Measurements from ENCODE around the gene ZC3H4. TPM values are rescaled to one million over a fixed set of nuclear protein-coding genes. Genes with fewer than 3 reads are reported as not detected.

The ZC3H4 gene
- total RNA-seq, 1 experiment from 2014 or later: 94.4 TPM

DNA sequence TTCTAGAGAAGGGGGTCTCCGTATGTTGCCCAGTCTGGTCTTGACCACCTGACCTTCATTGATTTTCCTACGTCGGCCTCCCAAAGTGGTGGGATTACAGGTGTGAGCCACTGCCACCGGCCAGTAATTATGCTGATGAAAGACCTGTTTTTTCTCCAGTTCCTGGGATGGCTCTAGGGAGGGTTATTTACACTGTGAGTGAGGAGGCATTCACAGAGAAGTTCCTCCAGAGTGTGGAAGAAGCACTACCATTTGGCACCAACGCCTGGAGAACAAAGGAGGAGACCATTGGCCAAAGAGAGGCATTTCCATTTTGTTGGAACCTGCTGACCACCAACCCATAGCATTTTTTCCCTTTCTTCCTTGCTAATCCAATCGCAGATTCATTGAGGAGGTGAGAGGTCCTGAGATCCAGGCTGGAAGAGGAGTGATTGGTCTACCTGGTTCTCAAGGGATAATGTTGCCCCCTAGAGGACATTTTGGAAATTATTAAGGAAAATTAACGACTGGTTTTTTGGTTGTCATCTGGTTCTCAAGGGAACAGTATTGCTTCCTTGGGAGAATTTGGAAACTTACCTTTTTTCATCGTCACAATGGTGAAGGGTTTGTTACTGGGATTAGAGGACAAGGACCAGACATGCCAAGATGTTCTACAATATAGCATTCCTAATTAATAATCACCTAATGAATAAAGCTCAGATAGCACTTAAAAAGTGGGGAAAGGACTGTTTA is 11.5 kb upstream of the ZC3H4 start:
- POLR2A ChIA-PET (ENCODE audit: low non-redundant PET): no interaction called here
- Histone ChIP-seq H3K4me3 (ENCODE audit: low read depth, low read length, poor library complexity, severe bottlenecking) (no peak overlapping the region), H3K36me3 (ENCODE audit: insufficient read depth, low read length, poor library complexity, severe bottlenecking) (no peaks in the 10 kb centered on the region), H3K27me3 (replicated peaks; ENCODE audit: insufficient read depth, low read depth, low read length, poor library complexity) (no peaks in the 10 kb centered on the region), H3K27ac (ENCODE audit: low read depth, low read length, poor library complexity, severe bottlenecking) (no peak overlapping the region), H3K4me1 (ENCODE audit: insufficient read depth, low read length, poor library complexity, severe bottlenecking) (no peaks in the 10 kb centered on the region), H3K9me3 (ENCODE audit: low read depth, low read length, poor library complexity, severe bottlenecking) (no peaks in the 10 kb centered on the region)
- CTCF ChIA-PET: interaction anchor here (0.6 to 0.8 kb wide), 3 partner anchors 45 to 112 kb away, joined by 3 to 8 read pairs (median 3); no protein-coding TSS in a partner anchor
- no TSS peak for BruUV-seq (replicated peaks)
- TF ChIP-seq, protein P1, sequence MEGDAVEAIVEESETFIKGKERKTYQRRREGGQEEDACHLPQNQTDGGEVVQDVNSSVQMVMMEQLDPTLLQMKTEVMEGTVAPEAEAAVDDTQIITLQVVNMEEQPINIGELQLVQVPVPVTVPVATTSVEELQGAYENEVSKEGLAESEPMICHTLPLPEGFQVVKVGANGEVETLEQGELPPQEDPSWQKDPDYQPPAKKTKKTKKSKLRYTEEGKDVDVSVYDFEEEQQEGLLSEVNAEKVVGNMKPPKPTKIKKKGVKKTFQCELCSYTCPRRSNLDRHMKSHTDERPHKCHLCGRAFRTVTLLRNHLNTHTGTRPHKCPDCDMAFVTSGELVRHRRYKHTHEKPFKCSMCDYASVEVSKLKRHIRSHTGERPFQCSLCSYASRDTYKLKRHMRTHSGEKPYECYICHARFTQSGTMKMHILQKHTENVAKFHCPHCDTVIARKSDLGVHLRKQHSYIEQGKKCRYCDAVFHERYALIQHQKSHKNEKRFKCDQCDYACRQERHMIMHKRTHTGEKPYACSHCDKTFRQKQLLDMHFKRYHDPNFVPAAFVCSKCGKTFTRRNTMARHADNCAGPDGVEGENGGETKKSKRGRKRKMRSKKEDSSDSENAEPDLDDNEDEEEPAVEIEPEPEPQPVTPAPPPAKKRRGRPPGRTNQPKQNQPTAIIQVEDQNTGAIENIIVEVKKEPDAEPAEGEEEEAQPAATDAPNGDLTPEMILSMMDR (conservative IDR thresholded peaks at IDR 0.05; ENCODE audit: low read depth, low read length): peak; percentile 72
- no peak for TF ChIP-seq EZH2 (IDR thresholded peaks at IDR 0.05; ENCODE audit: borderline replicate concordance, low read depth, low read length, poor library complexity, severe bottlenecking)
- intact Hi-C loops (cut with micrococcal nuclease; ENCODE audit: unreplicated experiment): loop anchor here (1.0 kb wide), 3 partner anchors 46 to 112 kb away; no protein-coding TSS in a partner anchor
- peak; percentile 86 for DNase-seq (ENCODE audit: low spot score)

DNA sequence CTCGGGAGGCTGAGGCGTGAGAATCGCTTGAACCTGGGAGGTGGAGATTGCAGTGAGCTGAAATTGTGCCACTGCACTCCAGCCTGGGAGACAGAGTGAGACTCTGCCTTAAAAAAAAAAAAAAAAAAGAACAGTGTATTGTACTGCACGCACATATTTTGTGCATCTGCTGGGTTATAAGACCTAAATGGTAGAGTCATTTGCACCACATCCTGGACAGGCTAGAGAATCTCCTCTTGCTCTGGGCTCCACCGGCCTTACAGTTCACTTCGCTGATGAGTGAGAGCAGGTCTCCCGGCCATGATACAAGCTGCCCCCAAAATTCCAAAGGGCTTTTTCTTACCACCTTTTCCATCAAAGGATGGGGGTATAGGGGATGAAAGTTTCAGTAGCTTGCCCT is 9.8 kb upstream of the ZC3H4 start:
- H3K4me3 ChIP-seq (ENCODE audit: low read depth, low read length, poor library complexity, severe bottlenecking): no peak overlapping the region
- BruUV-seq (replicated peaks): no TSS peak
- CTCF ChIA-PET: interaction anchor here (1.2 kb wide), 1 partner anchor 44 kb away, joined by 3 read pairs; no protein-coding TSS in a partner anchor
- intact Hi-C loops (cut with micrococcal nuclease; ENCODE audit: unreplicated experiment): no loop called here
- no peak for DNase-seq (ENCODE audit: low spot score)
- H3K27me3 ChIP-seq (replicated peaks; ENCODE audit: insufficient read depth, low read depth, low read length, poor library complexity): no peaks in the 10 kb centered on the region
- POLR2A ChIA-PET (ENCODE audit: low non-redundant PET): no interaction called here
- no peak overlapping the region for H3K27ac ChIP-seq (ENCODE audit: low read depth, low read length, poor library complexity, severe bottlenecking)
- no peaks in the 10 kb centered on the region for H3K9me3 ChIP-seq (ENCODE audit: low read depth, low read length, poor library complexity, severe bottlenecking)
- TF ChIP-seq, protein P1 (conservative IDR thresholded peaks at IDR 0.05; ENCODE audit: low read depth, low read length): no peak
- TF ChIP-seq EZH2 (IDR thresholded peaks at IDR 0.05; ENCODE audit: borderline replicate concordance, low read depth, low read length, poor library complexity, severe bottlenecking): no peak
- H3K36me3 ChIP-seq (ENCODE audit: insufficient read depth, low read length, poor library complexity, severe bottlenecking): no peaks in the 10 kb centered on the region
- H3K4me1 ChIP-seq (ENCODE audit: insufficient read depth, low read length, poor library complexity, severe bottlenecking): no peaks in the 10 kb centered on the region

DNA sequence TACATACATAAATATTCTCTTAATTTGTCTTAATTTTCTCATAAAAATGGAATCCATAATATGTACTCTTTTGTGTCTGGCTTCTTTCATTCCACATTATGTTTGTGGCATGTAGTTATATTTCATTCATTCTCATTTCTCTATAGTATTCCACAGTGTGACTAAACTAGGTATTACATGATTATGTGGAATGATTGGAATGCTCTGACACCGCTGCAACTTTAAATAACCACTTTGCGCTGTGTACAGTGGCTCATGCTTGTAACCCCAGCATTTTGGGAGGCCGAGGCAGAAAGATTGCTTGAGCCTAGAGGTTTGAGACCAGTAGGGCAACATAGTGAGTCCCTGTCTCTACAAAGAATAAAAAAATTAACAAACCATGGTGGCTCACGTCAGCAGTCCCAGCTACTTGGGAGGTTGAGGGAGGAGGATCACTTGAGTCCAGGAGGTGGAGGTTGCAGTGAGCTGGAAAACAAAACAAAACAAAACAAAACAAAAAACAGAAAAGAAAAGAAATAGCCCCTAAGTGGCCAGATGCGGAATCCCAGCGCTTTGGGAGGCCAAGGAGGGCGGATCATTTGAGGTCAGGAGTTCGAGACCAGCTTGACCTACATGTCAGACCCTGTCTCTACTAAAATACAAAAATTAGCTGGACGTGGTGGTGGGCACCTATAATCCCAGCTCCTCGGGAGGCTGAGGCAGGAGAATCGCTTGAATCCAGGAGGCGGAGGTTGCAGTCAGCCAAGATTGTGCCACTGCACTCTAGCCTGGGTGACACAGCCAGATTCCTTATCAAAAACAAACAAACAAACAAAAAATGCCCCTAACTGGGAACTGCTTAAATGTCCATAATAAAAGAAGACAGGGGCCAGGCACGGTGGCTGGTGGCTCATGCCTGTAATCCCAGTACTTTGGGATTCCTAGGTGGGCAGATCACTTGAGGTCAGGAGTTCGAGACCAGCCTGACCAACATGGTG is 9.1 kb upstream of the ZC3H4 start:
- no peaks in the 10 kb centered on the region for H3K9me3 ChIP-seq (ENCODE audit: low read depth, low read length, poor library complexity, severe bottlenecking)
- ChIA-PET POLR2A (ENCODE audit: low non-redundant PET) (no interaction called here), CTCF (interaction anchor here (0.6 to 1.2 kb wide), 2 partner anchors 41 to 43 kb away, joined by 3 read pairs; no protein-coding TSS in a partner anchor)
- no peak for DNase-seq (ENCODE audit: low spot score)
- H3K4me3 ChIP-seq (ENCODE audit: low read depth, low read length, poor library complexity, severe bottlenecking): no peak overlapping the region
- H3K4me1 ChIP-seq (ENCODE audit: insufficient read depth, low read length, poor library complexity, severe bottlenecking): no peaks in the 10 kb centered on the region
- no peaks in the 10 kb centered on the region for H3K36me3 ChIP-seq (ENCODE audit: insufficient read depth, low read length, poor library complexity, severe bottlenecking)
- BruUV-seq (replicated peaks): no TSS peak
- intact Hi-C loops (cut with micrococcal nuclease; ENCODE audit: unreplicated experiment): no loop called here
- H3K27me3 ChIP-seq (replicated peaks; ENCODE audit: insufficient read depth, low read depth, low read length, poor library complexity): no peaks in the 10 kb centered on the region
- no peak overlapping the region for H3K27ac ChIP-seq (ENCODE audit: low read depth, low read length, poor library complexity, severe bottlenecking)
- TF ChIP-seq, protein P1 (conservative IDR thresholded peaks at IDR 0.05; ENCODE audit: low read depth, low read length): no peak
- TF ChIP-seq EZH2 (IDR thresholded peaks at IDR 0.05; ENCODE audit: borderline replicate concordance, low read depth, low read length, poor library complexity, severe bottlenecking): no peak

Measured in A673 (cell line).